ENCODE measurements around the gene VWCE. TPM values are rescaled to one million over a fixed set of nuclear protein-coding genes. Genes with fewer than 3 reads are reported as not detected.

The VWCE gene
- total RNA-seq, 1 experiment from 2014 or later, result 17.7 TPM

- Mint-ChIP-seq H3K4me3 (ENCODE audit: unreplicated experiment) (no peak overlapping the region), H3K36me3 (ENCODE audit: insufficient read depth, unreplicated experiment) (peaks cover 43% of the 10 kb centered on the region), H3K4me1 (ENCODE audit: low read depth, unreplicated experiment) (no peaks in the 10 kb centered on the region), H3K27ac (ENCODE audit: unreplicated experiment) (no peak overlapping the region), H3K9me3 (ENCODE audit: unreplicated experiment) (no peaks in the 10 kb centered on the region), H3K27me3 (ENCODE audit: insufficient read depth, unreplicated experiment) (no peaks in the 10 kb centered on the region)
- POLR2A ChIA-PET, result interaction anchor here (0.6 kb wide), 2 partner anchors 46 to 52 kb away, joined by 3 to 7 read pairs; partner anchors contain the start of genes CYB561A3 and TMEM138
- H3K4me3 ChIP-seq (ENCODE audit: low read depth, low read length), result no peak overlapping the region
- intact Hi-C loops (cut with micrococcal nuclease; ENCODE audit: unreplicated experiment), result no loop called here
- no TSS peak for BruUV-seq (replicated peaks)
- TF ChIP-seq CTCF (IDR thresholded peaks at IDR 0.05; ENCODE audit: insufficient read depth in 1 of 2, low read depth in 1 of 2, low read length in 1 of 2, severe bottlenecking in 1 of 2, unreplicated experiment in 1 of 2), result no peak
- no peaks in the 10 kb centered on the region for H3K4me1 ChIP-seq
- H3K9me3 ChIP-seq, result no peaks in the 10 kb centered on the region
- CTCF ChIA-PET, result no interaction called here
- no peak for DNase-seq
- H3K36me3 ChIP-seq (ENCODE audit: control insufficient read depth, insufficient read depth, low read length), result peaks cover 2% of the 10 kb centered on the region
- no peaks in the 10 kb centered on the region for H3K27me3 ChIP-seq (replicated peaks; ENCODE audit: control insufficient read depth, insufficient read depth, low read length)
Measured at GRCh38 chr11:61309739-61310138, 14.6 kb upstream of the VWCE start.

GRCh38 chr11:61309141-61309540 lies 14.0 kb upstream of the VWCE start:
- no TSS peak for BruUV-seq (replicated peaks)
- H3K4me3 ChIP-seq (ENCODE audit: low read depth, low read length), result no peak overlapping the region
- intact Hi-C loops (cut with micrococcal nuclease; ENCODE audit: unreplicated experiment), result no loop called here
- no peaks in the 10 kb centered on the region for H3K4me1 ChIP-seq
- CTCF ChIA-PET, result no interaction called here
- Mint-ChIP-seq H3K4me3 (ENCODE audit: unreplicated experiment) (no peak overlapping the region), H3K27ac (ENCODE audit: unreplicated experiment) (no peak overlapping the region), H3K9me3 (ENCODE audit: unreplicated experiment) (no peaks in the 10 kb centered on the region), H3K4me1 (ENCODE audit: low read depth, unreplicated experiment) (no peaks in the 10 kb centered on the region), H3K36me3 (ENCODE audit: insufficient read depth, unreplicated experiment) (peaks cover 37% of the 10 kb centered on the region), H3K27me3 (ENCODE audit: insufficient read depth, unreplicated experiment) (no peaks in the 10 kb centered on the region)
- H3K27me3 ChIP-seq (replicated peaks; ENCODE audit: control insufficient read depth, insufficient read depth, low read length), result no peaks in the 10 kb centered on the region
- TF ChIP-seq CTCF (IDR thresholded peaks at IDR 0.05; ENCODE audit: insufficient read depth in 1 of 2, low read depth in 1 of 2, low read length in 1 of 2, severe bottlenecking in 1 of 2, unreplicated experiment in 1 of 2), result no peak
- no peaks in the 10 kb centered on the region for H3K9me3 ChIP-seq
- DNase-seq, result no peak
- H3K36me3 ChIP-seq (ENCODE audit: control insufficient read depth, insufficient read depth, low read length), result peaks cover 2% of the 10 kb centered on the region
- POLR2A ChIA-PET, result interaction anchor here (0.6 kb wide), 1 partner anchor 53 kb away, joined by 7 read pairs; the partner anchor contains the start of genes CYB561A3 and TMEM138

- Mint-ChIP-seq H3K36me3 (ENCODE audit: insufficient read depth, unreplicated experiment) (peaks cover 20% of the 10 kb centered on the region), H3K4me1 (ENCODE audit: low read depth, unreplicated experiment) (no peaks in the 10 kb centered on the region), H3K9me3 (ENCODE audit: unreplicated experiment) (no peaks in the 10 kb centered on the region), H3K27ac (ENCODE audit: unreplicated experiment) (no peak overlapping the region), H3K4me3 (ENCODE audit: unreplicated experiment) (no peak overlapping the region), H3K27me3 (ENCODE audit: insufficient read depth, unreplicated experiment) (no peaks in the 10 kb centered on the region)
- Histone ChIP-seq H3K27me3 (replicated peaks; ENCODE audit: control insufficient read depth, insufficient read depth, low read length) (no peaks in the 10 kb centered on the region), H3K4me3 (ENCODE audit: low read depth, low read length) (no peak overlapping the region), H3K9me3 (no peaks in the 10 kb centered on the region), H3K4me1 (no peaks in the 10 kb centered on the region), H3K36me3 (ENCODE audit: control insufficient read depth, insufficient read depth, low read length) (no peaks in the 10 kb centered on the region; the same call in none of the 2 replicates)
- ChIA-PET CTCF (no interaction called here), POLR2A (no interaction called here)
- intact Hi-C loops (cut with micrococcal nuclease; ENCODE audit: unreplicated experiment), result no loop called here
- DNase-seq, result no peak
- BruUV-seq (replicated peaks), result no TSS peak
- no peak for TF ChIP-seq CTCF (IDR thresholded peaks at IDR 0.05; ENCODE audit: insufficient read depth in 1 of 2, low read depth in 1 of 2, low read length in 1 of 2, severe bottlenecking in 1 of 2, unreplicated experiment in 1 of 2)
Measured at GRCh38 chr11:61307354-61307753, 12.2 kb upstream of the VWCE start.

Data from Caco-2 (cell line).